HL-60/S4 (cell line): ENCODE data around the gene IVD.
"Not testable (repeated sequence)": the region's sequence is repeated elsewhere in the genome, so short reads cannot be mapped to it uniquely, and the experiment has no call there.

Source experiments
- in situ Hi-C: fragments of 300-500 bp; cut with MboI; formaldehyde crosslinking; loops from 2 replicates; pipeline ENCODE4 v1.14.3; 2022; ENCODE audit warnings: low sequenced_read_pairs

Gene IVD

GRCh38 chr15:40453941-40454340 lies 48.3 kb downstream of the IVD start:
- in situ Hi-C loops = not testable (repeated sequence)

GRCh38 chr15:40454904-40455391 lies 49.4 kb downstream of the IVD start:
- in situ Hi-C loops = no loop called here

- in situ Hi-C loops = no loop called here
Measured at GRCh38 chr15:40456299-40456712, 50.7 kb downstream of the IVD start.

GRCh38 chr15:40456738-40457137 lies 51.1 kb downstream of the IVD start:
- in situ Hi-C loops = no loop called here

- in situ Hi-C loops = no loop called here
Measured at GRCh38 chr15:40458495-40459371, 53.1 kb downstream of the IVD start.

- in situ Hi-C loops = no loop called here
Measured at GRCh38 chr15:40459391-40460015, 53.9 kb downstream of the IVD start.

DNA sequence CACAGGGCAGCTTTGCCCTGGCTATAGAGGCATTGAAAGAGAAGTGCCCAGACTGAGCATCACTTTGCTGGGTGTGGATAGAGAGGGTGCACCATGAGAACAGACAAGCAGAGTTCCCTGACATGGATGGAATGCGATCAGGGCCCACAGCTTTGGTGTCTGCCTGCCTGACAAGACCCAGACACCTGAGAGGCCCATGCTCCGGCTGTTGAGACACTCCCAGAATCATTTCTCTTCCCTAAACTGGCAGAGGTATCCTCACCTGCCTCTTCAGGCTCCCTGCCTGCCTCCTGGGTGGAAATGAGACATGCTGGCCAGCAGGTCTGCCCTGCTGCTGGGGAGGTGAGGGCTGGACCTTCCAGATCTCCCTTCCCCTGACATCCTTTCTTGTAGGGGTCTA lies 54.8 kb downstream of the IVD start:
- in situ Hi-C loops = no loop called here

- in situ Hi-C loops = no loop called here
Measured at GRCh38 chr15:40461958-40462357, 56.4 kb downstream of the IVD start.

DNA sequence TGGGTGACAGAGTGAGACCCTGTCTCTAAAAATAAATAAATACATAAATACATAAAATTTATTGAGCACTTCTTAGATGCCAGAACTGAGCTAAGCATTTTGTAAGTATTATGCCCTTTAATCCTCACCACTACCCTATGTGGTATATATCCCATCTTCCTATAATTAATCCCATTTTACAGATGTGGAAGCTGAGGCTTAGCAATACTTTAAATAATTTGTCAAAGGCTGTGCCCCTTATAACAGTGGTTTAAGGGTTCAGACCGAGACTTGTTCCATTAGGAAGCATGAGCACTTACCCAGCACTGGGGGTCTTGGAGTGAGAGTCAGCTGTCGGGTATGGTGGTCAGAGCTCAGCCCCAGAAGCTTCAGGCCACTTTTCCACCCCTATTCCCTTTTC lies 57.7 kb downstream of the IVD start:
- in situ Hi-C loops = no loop called here

- in situ Hi-C loops = no loop called here
Measured at GRCh38 chr15:40463886-40464545, 58.4 kb downstream of the IVD start.

DNA sequence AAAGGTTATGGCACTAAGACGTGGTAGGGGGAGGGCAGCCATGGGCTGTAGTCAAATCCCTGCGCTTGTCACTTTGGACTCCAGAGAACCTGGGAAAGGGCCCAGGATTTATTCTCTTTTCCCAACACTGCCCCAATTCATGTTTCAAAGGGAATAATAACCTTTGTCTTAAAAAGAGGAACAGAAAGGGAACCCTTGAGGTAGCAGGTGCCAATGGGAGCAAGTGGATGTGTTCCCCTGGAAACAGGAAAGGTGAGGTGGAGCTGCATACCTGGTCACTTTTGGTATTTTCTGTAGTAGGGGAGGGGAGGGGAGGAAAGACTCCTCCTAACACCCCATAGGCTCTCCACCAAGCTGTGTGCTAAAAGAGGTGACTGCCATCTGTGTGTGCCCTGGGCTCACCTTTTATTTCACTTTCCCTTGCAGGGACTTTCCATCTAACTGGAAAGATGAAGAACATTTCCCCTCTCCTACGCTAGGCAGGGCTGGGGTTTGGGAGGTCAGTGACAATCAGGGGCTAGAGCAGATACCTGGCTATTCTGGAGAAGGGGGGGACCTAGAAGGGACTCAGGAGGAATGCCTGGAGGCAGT lies 59.1 kb downstream of the IVD start:
- in situ Hi-C loops = no loop called here

GRCh38 chr15:40465939-40466338 lies 60.3 kb downstream of the IVD start:
- in situ Hi-C loops = no loop called here

- in situ Hi-C loops = no loop called here
Measured at GRCh38 chr15:40466426-40467260, 61.0 kb downstream of the IVD start.

DNA sequence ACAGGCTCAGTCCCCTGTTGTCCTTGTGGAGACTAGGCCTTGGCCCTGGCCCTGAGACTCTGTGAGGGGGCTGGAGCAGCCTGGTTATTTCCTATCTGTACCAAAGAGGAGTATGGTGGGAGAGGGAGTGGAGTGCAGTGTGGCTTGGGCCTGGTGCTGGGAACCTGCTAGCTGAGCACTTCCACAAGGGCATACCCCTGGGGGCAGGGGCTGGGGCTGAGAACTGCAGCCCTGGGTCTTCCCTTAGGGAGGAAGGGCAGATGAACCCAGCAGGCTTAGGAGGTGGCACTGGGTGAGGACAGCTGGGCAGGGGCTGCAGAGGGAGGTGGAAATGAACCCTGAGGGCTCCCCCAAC lies 61.6 kb downstream of the IVD start:
- in situ Hi-C loops = no loop called here

DNA sequence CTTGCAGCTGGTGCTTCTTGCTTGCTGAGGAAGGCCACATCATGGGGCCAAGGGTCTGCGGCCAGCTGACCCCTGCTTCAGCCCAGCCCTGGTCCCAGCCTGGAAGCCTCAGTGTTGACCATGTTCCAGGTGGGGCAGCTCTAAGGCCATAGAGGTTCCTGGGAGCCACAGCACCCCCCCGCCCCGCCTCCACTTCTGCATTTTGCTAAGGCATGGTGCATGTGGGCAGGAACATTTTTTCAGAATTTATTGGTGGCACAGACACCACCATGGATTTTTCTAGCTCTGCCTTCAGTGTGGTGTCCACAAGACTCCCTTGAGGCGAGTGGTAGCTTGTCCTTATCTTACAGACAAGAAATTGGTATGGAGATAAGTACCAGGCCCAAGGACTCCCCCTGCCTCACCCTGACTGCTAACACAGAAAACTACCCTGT lies 63.3 kb downstream of the IVD start:
- in situ Hi-C loops = no loop called here

DNA sequence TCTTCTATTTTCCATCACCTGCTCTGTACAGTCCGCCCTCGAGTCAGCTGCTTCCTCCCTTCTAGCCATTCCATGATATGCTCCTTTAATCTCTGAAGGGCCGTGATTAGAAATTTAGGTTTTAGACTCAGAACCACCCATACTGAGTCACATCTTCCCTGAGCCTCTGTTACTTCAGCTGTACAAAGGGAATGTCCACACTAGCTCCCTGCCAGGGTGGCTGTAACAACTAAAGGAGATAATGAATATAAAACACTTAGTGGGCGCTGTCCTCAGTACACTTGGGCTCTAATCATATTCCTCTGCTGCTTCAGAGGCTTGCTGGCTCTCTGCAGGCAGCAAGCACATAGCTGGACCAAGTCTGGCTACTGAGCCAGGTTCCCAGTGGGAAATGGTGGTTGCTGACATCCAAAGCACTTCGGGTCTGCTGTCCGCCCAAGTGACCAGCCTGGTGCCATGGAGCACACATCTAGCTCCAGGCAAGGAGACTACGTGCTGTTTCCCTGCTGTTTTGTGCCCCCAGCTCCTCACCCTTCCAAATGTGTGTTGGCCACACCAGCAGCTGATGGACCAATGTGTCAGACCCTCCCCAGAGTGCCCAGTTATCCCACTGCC lies 64.3 kb downstream of the IVD start:
- in situ Hi-C loops = no loop called here

DNA sequence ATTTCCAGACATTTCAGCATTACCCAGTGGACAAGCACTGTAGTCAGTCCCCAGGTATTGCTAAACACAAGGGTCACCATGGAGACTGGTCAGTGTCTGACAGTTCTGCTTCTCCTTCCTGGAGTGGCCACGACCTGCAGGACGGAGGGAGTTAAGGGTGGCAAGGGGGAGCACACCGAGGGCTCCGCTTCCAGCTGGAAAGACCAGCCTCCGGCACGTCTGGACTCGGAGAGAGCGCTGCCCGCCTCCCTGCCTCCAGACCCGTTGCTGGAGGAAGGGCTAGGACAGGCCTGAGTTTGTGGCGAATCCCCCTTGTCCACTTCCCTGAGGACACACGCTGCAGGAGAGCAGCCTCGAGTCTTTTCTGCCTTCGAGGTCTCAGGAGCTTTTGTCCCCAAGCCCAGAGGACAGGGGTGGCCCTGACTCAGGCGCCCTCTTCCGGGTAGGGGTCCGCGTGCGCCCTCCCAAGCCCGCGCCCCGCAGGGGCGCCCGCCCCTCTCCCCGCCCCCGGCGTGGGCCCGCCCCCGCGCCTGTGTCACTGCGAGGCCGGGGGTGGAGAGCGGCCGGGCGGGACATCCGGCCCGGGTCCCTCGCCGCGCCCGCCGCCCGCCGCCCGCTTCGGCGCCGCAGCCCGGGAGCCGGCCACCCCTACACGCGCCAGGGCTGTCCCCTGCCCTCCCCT lies 65.0 kb downstream of the IVD start, which contains the start of gene CHST14:
Gene CHST14, plus strand, starts transcription at position 562 of the 682 bp plus-strand sequence. CDS start 230 bp downstream, outside the sequence.
- in situ Hi-C loops = no loop called here
